AML-193 (cell line): Measurements from ENCODE around the gene TAS1R2.
A peak's percentile ranks its signal among the peaks of the same experiment; 100 is the strongest.
"Not testable (repeated sequence)": the region's sequence is repeated elsewhere in the genome, so short reads cannot be mapped to it uniquely, and the experiment has no call there.

Experiments
- DNase-seq, 2 experiments: peaks; one replicate each; lab custom pipeline; 2025; lab: John Stamatoyannopoulos, UW

The TAS1R2 gene

GRCh38 chr1:18859560-18859959, at the start of gene TAS1R2:
Gene TAS1R2 (minus strand): TSS chr1:18859660. CDS start chr1:18859660, 0 bp downstream.
- DNase-seq: no peak

GRCh38 chr1:18907917-18908845, 48.7 kb upstream of the TAS1R2 start:
- DNase-seq: no peak

GRCh38 chr1:18907021-18907916, 47.8 kb upstream of the TAS1R2 start:
- peak; percentile 32 to 48 for DNase-seq

GRCh38 chr1:18903291-18903756, 43.9 kb upstream of the TAS1R2 start:
- DNase-seq: no peak

- DNase-seq: peak; percentile 94 to 97
These were observed 43.2 kb upstream of the TAS1R2 start, which contains the start of gene ALDH4A1 for GRCh38 chr1:18902523-18903290. Gene ALDH4A1 (minus strand): TSS chr1:18902555. CDS start chr1:18902523, 32 bp downstream.

GRCh38 chr1:18901952-18902522, 42.6 kb upstream of the TAS1R2 start:
- no peak for DNase-seq

GRCh38 chr1:18901147-18901951, 41.9 kb upstream of the TAS1R2 start:
- no peak for DNase-seq

GRCh38 chr1:18900303-18900841, 40.9 kb upstream of the TAS1R2 start:
- DNase-seq: no peak

- DNase-seq: no peak
These were observed 40.0 kb upstream of the TAS1R2 start for GRCh38 chr1:18899363-18900049.

GRCh38 chr1:18898567-18898966, 39.1 kb upstream of the TAS1R2 start:
- no peak for DNase-seq

GRCh38 chr1:18895317-18895716, 35.9 kb upstream of the TAS1R2 start:
- DNase-seq: no peak

GRCh38 chr1:18893120-18893519, 33.7 kb upstream of the TAS1R2 start:
- no peak for DNase-seq

GRCh38 chr1:18891858-18892257, 32.4 kb upstream of the TAS1R2 start:
- not testable (repeated sequence) for DNase-seq

GRCh38 chr1:18891426-18891780, 31.9 kb upstream of the TAS1R2 start:
- DNase-seq: no peak

- no peak for DNase-seq
These were observed 31.4 kb upstream of the TAS1R2 start for GRCh38 chr1:18890706-18891425.

- DNase-seq: no peak
These were observed 26.5 kb upstream of the TAS1R2 start for GRCh38 chr1:18886003-18886335.

GRCh38 chr1:18885311-18886002, 26.0 kb upstream of the TAS1R2 start:
- no peak for DNase-seq

- DNase-seq: no peak
These were observed 25.3 kb upstream of the TAS1R2 start for GRCh38 chr1:18884727-18885126.

GRCh38 chr1:18884419-18884717, 24.9 kb upstream of the TAS1R2 start:
- no peak for DNase-seq
